ENCODE results near the gene MAD1L1. TPM values are rescaled to one million over a fixed set of nuclear protein-coding genes. Genes with fewer than 3 reads are reported as not detected.
A peak's percentile ranks its signal among the peaks of the same experiment; 100 is the strongest.

MAD1L1 gene
- total RNA-seq, 1 donor from 2014 or later = 53.8 TPM

DNA sequence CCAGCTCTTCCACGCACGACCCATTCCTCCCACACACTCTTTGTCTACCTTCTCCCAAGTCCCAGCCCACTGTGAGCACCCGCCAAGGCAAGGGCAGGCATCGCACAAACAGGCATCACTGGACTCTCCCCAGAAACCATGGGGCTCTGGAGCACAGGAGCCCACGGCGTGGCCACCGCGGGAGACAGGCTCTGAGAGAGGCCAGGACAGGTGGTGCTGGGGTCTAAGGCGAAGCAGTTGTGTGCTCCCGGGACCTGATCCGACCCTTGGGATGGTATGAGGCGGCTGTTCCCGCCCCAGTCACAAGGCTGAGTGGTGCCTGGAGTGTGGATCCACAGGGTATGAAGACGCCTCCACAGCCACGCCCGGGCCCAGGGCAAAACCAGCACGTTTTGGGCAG is 156.9 kb downstream of the MAD1L1 start:
- H3K36me3 Mint-ChIP-seq (ENCODE audit: low read depth) = no peaks in the 10 kb centered on the region
- no peaks in the 10 kb centered on the region for H3K9me3 Mint-ChIP-seq
- peaks cover 25% of the 10 kb centered on the region for H3K4me1 Mint-ChIP-seq
- H3K27me3 Mint-ChIP-seq (ENCODE audit: low read depth) = no peaks in the 10 kb centered on the region
- H3K4me3 Mint-ChIP-seq = no peak overlapping the region
- DNase-seq (ENCODE audit: low read depth, low spot score) = no peak
- peak overlapping the region; percentile 44 for H3K27ac Mint-ChIP-seq (ENCODE audit: unreplicated experiment)
- TF ChIP-seq, protein P1, sequence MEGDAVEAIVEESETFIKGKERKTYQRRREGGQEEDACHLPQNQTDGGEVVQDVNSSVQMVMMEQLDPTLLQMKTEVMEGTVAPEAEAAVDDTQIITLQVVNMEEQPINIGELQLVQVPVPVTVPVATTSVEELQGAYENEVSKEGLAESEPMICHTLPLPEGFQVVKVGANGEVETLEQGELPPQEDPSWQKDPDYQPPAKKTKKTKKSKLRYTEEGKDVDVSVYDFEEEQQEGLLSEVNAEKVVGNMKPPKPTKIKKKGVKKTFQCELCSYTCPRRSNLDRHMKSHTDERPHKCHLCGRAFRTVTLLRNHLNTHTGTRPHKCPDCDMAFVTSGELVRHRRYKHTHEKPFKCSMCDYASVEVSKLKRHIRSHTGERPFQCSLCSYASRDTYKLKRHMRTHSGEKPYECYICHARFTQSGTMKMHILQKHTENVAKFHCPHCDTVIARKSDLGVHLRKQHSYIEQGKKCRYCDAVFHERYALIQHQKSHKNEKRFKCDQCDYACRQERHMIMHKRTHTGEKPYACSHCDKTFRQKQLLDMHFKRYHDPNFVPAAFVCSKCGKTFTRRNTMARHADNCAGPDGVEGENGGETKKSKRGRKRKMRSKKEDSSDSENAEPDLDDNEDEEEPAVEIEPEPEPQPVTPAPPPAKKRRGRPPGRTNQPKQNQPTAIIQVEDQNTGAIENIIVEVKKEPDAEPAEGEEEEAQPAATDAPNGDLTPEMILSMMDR (conservative IDR thresholded peaks at IDR 0.05) = no peak

DNA sequence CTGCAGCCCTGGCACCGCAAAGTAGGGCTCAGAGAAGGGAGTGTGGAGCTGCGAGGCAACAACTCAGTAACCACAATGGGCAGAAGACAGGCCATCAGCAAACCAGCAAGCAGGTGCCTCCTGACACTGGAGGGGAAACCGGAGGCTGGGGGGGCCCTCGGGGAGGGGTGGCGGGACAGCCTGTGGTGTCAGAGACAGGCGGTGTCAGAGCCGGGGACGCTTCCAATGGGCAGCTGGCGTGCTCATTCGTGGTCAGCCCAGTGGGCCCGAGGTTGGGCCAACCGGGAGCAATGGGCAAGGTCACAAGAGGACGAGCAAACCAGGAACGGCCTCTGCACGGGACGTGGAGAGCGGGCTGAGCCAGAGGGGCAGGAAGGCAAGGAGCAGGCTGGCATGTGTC is 158.1 kb downstream of the MAD1L1 start:
- TF ChIP-seq, protein P1 (conservative IDR thresholded peaks at IDR 0.05) = no peak
- Mint-ChIP-seq H3K9me3 (no peaks in the 10 kb centered on the region), H3K4me1 (peaks cover 30% of the 10 kb centered on the region), H3K36me3 (ENCODE audit: low read depth) (peaks cover 2% of the 10 kb centered on the region), H3K27ac (ENCODE audit: unreplicated experiment) (no peak overlapping the region), H3K27me3 (ENCODE audit: low read depth) (no peaks in the 10 kb centered on the region), H3K4me3 (no peak overlapping the region)
- DNase-seq (ENCODE audit: low read depth, low spot score) = no peak

DNA sequence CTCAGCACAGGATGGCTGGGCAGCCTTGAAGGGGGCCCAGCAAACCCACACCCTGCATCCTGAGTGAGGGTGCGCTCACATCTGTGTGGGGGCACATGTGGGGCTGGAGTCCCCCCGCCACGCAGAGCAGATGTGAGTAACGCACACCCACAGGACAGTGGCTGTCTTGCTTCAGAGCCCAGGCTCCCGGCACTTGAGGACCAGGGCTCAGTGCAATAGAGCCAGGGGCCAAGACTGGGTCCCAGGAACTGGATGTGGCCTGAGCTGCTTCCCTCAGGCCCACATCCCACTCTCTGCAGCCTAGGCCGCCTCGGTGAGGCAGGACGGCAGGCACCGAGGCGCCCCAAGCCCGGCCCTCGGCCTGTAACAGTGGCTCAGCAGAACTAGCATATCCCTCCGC is 159.9 kb downstream of the MAD1L1 start:
- H3K4me1 Mint-ChIP-seq = peaks cover 39% of the 10 kb centered on the region
- DNase-seq (ENCODE audit: low read depth, low spot score) = no peak
- peaks cover 2% of the 10 kb centered on the region for H3K36me3 Mint-ChIP-seq (ENCODE audit: low read depth)

DNA sequence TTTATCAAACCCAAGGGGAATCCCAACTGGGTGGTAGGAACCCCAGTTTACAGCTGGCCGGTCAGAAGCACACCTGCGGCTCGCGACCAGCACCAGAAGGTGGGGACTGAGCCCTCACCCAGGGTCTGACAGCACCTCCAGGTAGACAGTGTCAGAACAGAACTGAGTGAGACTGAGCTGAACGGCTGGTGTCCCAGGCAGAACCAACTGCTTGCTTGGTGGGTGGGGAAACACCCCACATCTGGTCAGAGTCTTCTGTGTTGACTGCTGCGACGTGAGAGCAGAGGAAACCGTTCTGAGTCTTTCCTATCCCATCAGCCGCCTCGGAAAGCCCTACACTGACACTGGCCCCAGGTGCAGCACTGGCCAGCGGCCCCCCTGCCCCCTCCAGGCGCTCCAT is 160.7 kb downstream of the MAD1L1 start:
- H3K4me3 Mint-ChIP-seq = no peak overlapping the region
- TF ChIP-seq, protein P1 (conservative IDR thresholded peaks at IDR 0.05) = no peak
- no peak overlapping the region for H3K27ac Mint-ChIP-seq (ENCODE audit: unreplicated experiment)
- peaks cover 2% of the 10 kb centered on the region for H3K36me3 Mint-ChIP-seq (ENCODE audit: low read depth)
- no peaks in the 10 kb centered on the region for H3K9me3 Mint-ChIP-seq
- DNase-seq (ENCODE audit: low read depth, low spot score) = no peak
- H3K4me1 Mint-ChIP-seq = peaks cover 39% of the 10 kb centered on the region
- H3K27me3 Mint-ChIP-seq (ENCODE audit: low read depth) = no peaks in the 10 kb centered on the region

More for the DNA sequence above, 159.9 kb downstream of the MAD1L1 start:
- TF ChIP-seq, protein P1 (conservative IDR thresholded peaks at IDR 0.05) = no peak
- H3K4me3 Mint-ChIP-seq = no peak overlapping the region
- no peak overlapping the region for H3K27ac Mint-ChIP-seq (ENCODE audit: unreplicated experiment)
- no peaks in the 10 kb centered on the region for H3K27me3 Mint-ChIP-seq (ENCODE audit: low read depth)
- H3K9me3 Mint-ChIP-seq = no peaks in the 10 kb centered on the region

DNA sequence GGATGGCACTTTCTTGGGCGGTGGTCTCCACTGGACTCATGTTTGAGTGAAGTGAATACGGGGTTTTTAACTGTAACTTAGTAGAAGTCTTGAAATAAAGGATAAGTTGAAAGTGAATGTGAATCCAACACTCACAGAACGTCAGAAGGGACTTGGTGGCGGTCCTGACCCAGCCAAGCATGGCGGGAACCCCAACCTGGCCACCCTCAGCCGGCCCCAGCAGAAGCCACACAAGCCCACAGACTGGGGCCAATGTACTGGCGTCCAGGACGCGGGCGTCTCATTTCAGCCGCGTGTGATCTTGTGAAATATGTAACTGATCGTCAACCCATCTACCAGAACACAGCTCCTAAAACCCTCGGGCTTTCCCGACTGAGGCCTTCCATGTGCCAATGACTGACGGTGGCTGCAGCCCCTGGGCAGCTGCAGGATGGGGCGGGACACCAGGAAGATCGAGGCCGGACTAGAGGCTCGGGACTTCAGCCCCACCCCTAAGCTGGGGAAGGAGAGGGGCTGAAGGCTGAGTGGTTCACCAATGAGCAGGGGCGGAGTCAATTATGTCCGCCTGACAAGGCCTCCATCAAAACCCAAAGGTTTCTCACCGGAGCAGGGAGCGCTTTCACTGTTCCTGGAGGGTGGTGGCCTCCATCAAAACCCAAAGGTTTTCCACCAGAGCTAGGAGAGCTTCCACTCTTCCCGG is 161.5 kb downstream of the MAD1L1 start:
- DNase-seq (ENCODE audit: low read depth, low spot score) = no peak
- TF ChIP-seq, protein P1 (conservative IDR thresholded peaks at IDR 0.05) = no peak
- H3K4me1 Mint-ChIP-seq = peaks cover 39% of the 10 kb centered on the region
- H3K36me3 Mint-ChIP-seq (ENCODE audit: low read depth) = peaks cover 2% of the 10 kb centered on the region
- H3K4me3 Mint-ChIP-seq = no peak overlapping the region
- H3K9me3 Mint-ChIP-seq = no peaks in the 10 kb centered on the region
- no peaks in the 10 kb centered on the region for H3K27me3 Mint-ChIP-seq (ENCODE audit: low read depth)
- peak overlapping the region; percentile 27 for H3K27ac Mint-ChIP-seq (ENCODE audit: unreplicated experiment)

All from neural crest cell (in vitro differentiated cells).